Activated CD4-positive, alpha-beta T cell treated with anti-CD3 and anti-CD28 coated beads for 36 hours (primary cell): Measurements from ENCODE around the gene PLEKHA1. TPM values are rescaled to one million over a fixed set of nuclear protein-coding genes. Genes with fewer than 3 reads are reported as not detected.

Source experiments
- microRNA-seq: library from miRNA; unstranded; fragments of <30 nt; microRNA quantifications from one replicate; pipeline ENCODE4 v1.2.0, GENCODE V29; 2021; ENCODE audit warnings: borderline replicate concordance
- total RNA-seq, 2 experiments: library from RNA; stranded (reverse); gene quantifications; one replicate each; pipeline ENCODE4 v1.2.3, GENCODE V29; 2021

PLEKHA1 gene
- total RNA-seq, 2 experiments from 2014 or later: 7.7 to 11.7 TPM

Small RNA genes within 50 kb of the gene (microRNA-seq; reads per million reads assigned to microRNA genes)
- 2.5 reads per million for gene MIR3941

Other genes with a start within 250 kb of the PLEKHA1 start
- gene BTBD16, start 103.4 kb upstream of the PLEKHA1 start, total RNA-seq: not detected
- not detected for gene ARMS2, start 79.9 kb downstream of the PLEKHA1 start, total RNA-seq
- not detected for gene HTRA1, start 86.8 kb downstream of the PLEKHA1 start, total RNA-seq
- gene DMBT1, start 186.0 kb downstream of the PLEKHA1 start, total RNA-seq: not detected